ENCODE data around the gene CLPTM1L.
"Not testable (repeated sequence)": the region's sequence is repeated elsewhere in the genome, so short reads cannot be mapped to it uniquely, and the experiment has no call there.

The CLPTM1L gene

GRCh38 chr5:1360367-1360766 lies 15.5 kb upstream of the CLPTM1L start:
- peaks cover 13 to 22% of the 10 kb centered on the region in 2 donors for H3K27me3 ChIP-seq (ENCODE audit: control insufficient read depth in 2 of 2, insufficient read depth in 2 of 2, low read length in 2 of 2)

GRCh38 chr5:1359713-1360112 lies 14.8 kb upstream of the CLPTM1L start:
- Histone ChIP-seq H3K27ac (ENCODE audit: low read depth in 2 of 2, low read length in 2 of 2) (no peak overlapping the region), H3K36me3 (ENCODE audit: control insufficient read depth in 2 of 2, insufficient read depth in 2 of 2, low read length in 2 of 2) (no peaks in the 10 kb centered on the region), H3K9me3 (ENCODE audit: control insufficient read depth in 2 of 2, low read length in 2 of 2) (no peaks in the 10 kb centered on the region), H3K4me1 (ENCODE audit: control insufficient read depth in 2 of 2, insufficient read depth in 2 of 2, low read length in 2 of 2) (no peaks in the 10 kb centered on the region), H3K4me3 (ENCODE audit: low read length in 2 of 2) (no peak overlapping the region), H3K9ac (ENCODE audit: low read depth in 1 of 2, low read length in 2 of 2) (no peak overlapping the region), H3K27me3 (ENCODE audit: control insufficient read depth in 2 of 2, insufficient read depth in 2 of 2, low read length in 2 of 2) (peaks cover 13 to 22% of the 10 kb centered on the region in 2 donors)

More at GRCh38 chr5:1360367-1360766, 15.5 kb upstream of the CLPTM1L start:
- not testable (repeated sequence) for H3K9ac ChIP-seq (ENCODE audit: low read depth in 1 of 2, low read length in 2 of 2); H3K36me3 ChIP-seq (ENCODE audit: control insufficient read depth in 2 of 2, insufficient read depth in 2 of 2, low read length in 2 of 2); H3K4me3 ChIP-seq (ENCODE audit: low read length in 2 of 2); H3K4me1 ChIP-seq (ENCODE audit: control insufficient read depth in 2 of 2, insufficient read depth in 2 of 2, low read length in 2 of 2); H3K9me3 ChIP-seq (ENCODE audit: control insufficient read depth in 2 of 2, low read length in 2 of 2); H3K27ac ChIP-seq (ENCODE audit: low read depth in 2 of 2, low read length in 2 of 2)

GRCh38 chr5:1359031-1359645 lies 14.2 kb upstream of the CLPTM1L start:
- Histone ChIP-seq H3K9me3 (ENCODE audit: control insufficient read depth in 2 of 2, low read length in 2 of 2) (no peaks in the 10 kb centered on the region), H3K4me3 (ENCODE audit: low read length in 2 of 2) (no peak overlapping the region), H3K9ac (ENCODE audit: low read depth in 1 of 2, low read length in 2 of 2) (no peak overlapping the region), H3K4me1 (ENCODE audit: control insufficient read depth in 2 of 2, insufficient read depth in 2 of 2, low read length in 2 of 2) (no peaks in the 10 kb centered on the region), H3K36me3 (ENCODE audit: control insufficient read depth in 2 of 2, insufficient read depth in 2 of 2, low read length in 2 of 2) (no peaks in the 10 kb centered on the region), H3K27ac (ENCODE audit: low read depth in 2 of 2, low read length in 2 of 2) (no peak overlapping the region), H3K27me3 (ENCODE audit: control insufficient read depth in 2 of 2, insufficient read depth in 2 of 2, low read length in 2 of 2) (peaks cover 13 to 18% of the 10 kb centered on the region in 2 donors)

- Histone ChIP-seq H3K36me3 (ENCODE audit: control insufficient read depth in 2 of 2, insufficient read depth in 2 of 2, low read length in 2 of 2) (no peaks in the 10 kb centered on the region), H3K27me3 (ENCODE audit: control insufficient read depth in 2 of 2, insufficient read depth in 2 of 2, low read length in 2 of 2) (peaks cover 11 to 15% of the 10 kb centered on the region in 2 donors), H3K9ac (ENCODE audit: low read depth in 1 of 2, low read length in 2 of 2) (no peak overlapping the region), H3K9me3 (ENCODE audit: control insufficient read depth in 2 of 2, low read length in 2 of 2) (no peaks in the 10 kb centered on the region), H3K4me3 (ENCODE audit: low read length in 2 of 2) (no peak overlapping the region), H3K4me1 (ENCODE audit: control insufficient read depth in 2 of 2, insufficient read depth in 2 of 2, low read length in 2 of 2) (no peaks in the 10 kb centered on the region), H3K27ac (ENCODE audit: low read depth in 2 of 2, low read length in 2 of 2) (no peak overlapping the region)
Measured at GRCh38 chr5:1358726-1359025, 13.8 kb upstream of the CLPTM1L start.

- H3K27me3 ChIP-seq (ENCODE audit: control insufficient read depth in 2 of 2, insufficient read depth in 2 of 2, low read length in 2 of 2): peaks cover 6 to 11% of the 10 kb centered on the region in 2 donors
Measured at GRCh38 chr5:1357946-1358725, 13.2 kb upstream of the CLPTM1L start.

GRCh38 chr5:1356873-1357787 lies 12.2 kb upstream of the CLPTM1L start:
- peaks cover 6 to 8% of the 10 kb centered on the region in 2 donors for H3K27me3 ChIP-seq (ENCODE audit: control insufficient read depth in 2 of 2, insufficient read depth in 2 of 2, low read length in 2 of 2)

More at GRCh38 chr5:1357946-1358725, 13.2 kb upstream of the CLPTM1L start:
- H3K4me1 ChIP-seq (ENCODE audit: control insufficient read depth in 2 of 2, insufficient read depth in 2 of 2, low read length in 2 of 2): no peaks in the 10 kb centered on the region
- H3K36me3 ChIP-seq (ENCODE audit: control insufficient read depth in 2 of 2, insufficient read depth in 2 of 2, low read length in 2 of 2): no peaks in the 10 kb centered on the region
- H3K27ac ChIP-seq (ENCODE audit: low read depth in 2 of 2, low read length in 2 of 2): no peak overlapping the region
- H3K9ac ChIP-seq (ENCODE audit: low read depth in 1 of 2, low read length in 2 of 2): no peak overlapping the region
- H3K4me3 ChIP-seq (ENCODE audit: low read length in 2 of 2): no peak overlapping the region
- H3K9me3 ChIP-seq (ENCODE audit: control insufficient read depth in 2 of 2, low read length in 2 of 2): no peaks in the 10 kb centered on the region

GRCh38 chr5:1354576-1354975 lies 9.7 kb upstream of the CLPTM1L start:
- Histone ChIP-seq H3K36me3 (ENCODE audit: control insufficient read depth in 2 of 2, insufficient read depth in 2 of 2, low read length in 2 of 2) (no peaks in the 10 kb centered on the region), H3K9ac (ENCODE audit: low read depth in 1 of 2, low read length in 2 of 2) (no peak overlapping the region), H3K4me1 (ENCODE audit: control insufficient read depth in 2 of 2, insufficient read depth in 2 of 2, low read length in 2 of 2) (no peaks in the 10 kb centered on the region), H3K27me3 (ENCODE audit: control insufficient read depth in 2 of 2, insufficient read depth in 2 of 2, low read length in 2 of 2) (peaks cover 4 to 6% of the 10 kb centered on the region in 2 donors), H3K9me3 (ENCODE audit: control insufficient read depth in 2 of 2, low read length in 2 of 2) (no peaks in the 10 kb centered on the region), H3K4me3 (ENCODE audit: low read length in 2 of 2) (no peak overlapping the region), H3K27ac (ENCODE audit: low read depth in 2 of 2, low read length in 2 of 2) (no peak overlapping the region)

More at GRCh38 chr5:1356873-1357787, 12.2 kb upstream of the CLPTM1L start:
- no peak overlapping the region for H3K27ac ChIP-seq (ENCODE audit: low read depth in 2 of 2, low read length in 2 of 2)
- no peaks in the 10 kb centered on the region for H3K36me3 ChIP-seq (ENCODE audit: control insufficient read depth in 2 of 2, insufficient read depth in 2 of 2, low read length in 2 of 2)
- H3K9ac ChIP-seq (ENCODE audit: low read depth in 1 of 2, low read length in 2 of 2): no peak overlapping the region
- no peaks in the 10 kb centered on the region for H3K9me3 ChIP-seq (ENCODE audit: control insufficient read depth in 2 of 2, low read length in 2 of 2)
- no peak overlapping the region for H3K4me3 ChIP-seq (ENCODE audit: low read length in 2 of 2)
- no peaks in the 10 kb centered on the region for H3K4me1 ChIP-seq (ENCODE audit: control insufficient read depth in 2 of 2, insufficient read depth in 2 of 2, low read length in 2 of 2)

- Histone ChIP-seq H3K36me3 (ENCODE audit: control insufficient read depth in 2 of 2, insufficient read depth in 2 of 2, low read length in 2 of 2) (no peaks in the 10 kb centered on the region), H3K4me1 (ENCODE audit: control insufficient read depth in 2 of 2, insufficient read depth in 2 of 2, low read length in 2 of 2) (no peaks in the 10 kb centered on the region), H3K27me3 (ENCODE audit: control insufficient read depth in 2 of 2, insufficient read depth in 2 of 2, low read length in 2 of 2) (peaks cover 4 to 6% of the 10 kb centered on the region in 2 donors), H3K9me3 (ENCODE audit: control insufficient read depth in 2 of 2, low read length in 2 of 2) (no peaks in the 10 kb centered on the region), H3K4me3 (ENCODE audit: low read length in 2 of 2) (no peak overlapping the region), H3K27ac (ENCODE audit: low read depth in 2 of 2, low read length in 2 of 2) (no peak overlapping the region), H3K9ac (ENCODE audit: low read depth in 1 of 2, low read length in 2 of 2) (no peak overlapping the region)
Measured at GRCh38 chr5:1352231-1353219, 7.6 kb upstream of the CLPTM1L start.

- Histone ChIP-seq H3K4me1 (ENCODE audit: control insufficient read depth in 2 of 2, insufficient read depth in 2 of 2, low read length in 2 of 2) (no peaks in the 10 kb centered on the region), H3K4me3 (ENCODE audit: low read length in 2 of 2) (no peak overlapping the region), H3K9ac (ENCODE audit: low read depth in 1 of 2, low read length in 2 of 2) (no peak overlapping the region), H3K9me3 (ENCODE audit: control insufficient read depth in 2 of 2, low read length in 2 of 2) (no peaks in the 10 kb centered on the region), H3K27ac (ENCODE audit: low read depth in 2 of 2, low read length in 2 of 2) (no peak overlapping the region), H3K27me3 (ENCODE audit: control insufficient read depth in 2 of 2, insufficient read depth in 2 of 2, low read length in 2 of 2) (peaks cover 0 to 2% of the 10 kb centered on the region in 2 donors), H3K36me3 (ENCODE audit: control insufficient read depth in 2 of 2, insufficient read depth in 2 of 2, low read length in 2 of 2) (no peaks in the 10 kb centered on the region)
Measured at GRCh38 chr5:1351156-1351555, 6.3 kb upstream of the CLPTM1L start.

All from mucosa of rectum (tissue), 2 donors.